DLD1 (cell line): ENCODE data around the gene E2F2.
"Not testable (repeated sequence)": the region's sequence is repeated elsewhere in the genome, so short reads cannot be mapped to it uniquely, and the experiment has no call there.

Experiments
- in situ Hi-C: cut with HindIII; loops from 2 replicates; pipeline ENCODE4 v1.10.0; 2017; ENCODE audit warnings: low sequenced_read_pairs

E2F2 gene

DNA sequence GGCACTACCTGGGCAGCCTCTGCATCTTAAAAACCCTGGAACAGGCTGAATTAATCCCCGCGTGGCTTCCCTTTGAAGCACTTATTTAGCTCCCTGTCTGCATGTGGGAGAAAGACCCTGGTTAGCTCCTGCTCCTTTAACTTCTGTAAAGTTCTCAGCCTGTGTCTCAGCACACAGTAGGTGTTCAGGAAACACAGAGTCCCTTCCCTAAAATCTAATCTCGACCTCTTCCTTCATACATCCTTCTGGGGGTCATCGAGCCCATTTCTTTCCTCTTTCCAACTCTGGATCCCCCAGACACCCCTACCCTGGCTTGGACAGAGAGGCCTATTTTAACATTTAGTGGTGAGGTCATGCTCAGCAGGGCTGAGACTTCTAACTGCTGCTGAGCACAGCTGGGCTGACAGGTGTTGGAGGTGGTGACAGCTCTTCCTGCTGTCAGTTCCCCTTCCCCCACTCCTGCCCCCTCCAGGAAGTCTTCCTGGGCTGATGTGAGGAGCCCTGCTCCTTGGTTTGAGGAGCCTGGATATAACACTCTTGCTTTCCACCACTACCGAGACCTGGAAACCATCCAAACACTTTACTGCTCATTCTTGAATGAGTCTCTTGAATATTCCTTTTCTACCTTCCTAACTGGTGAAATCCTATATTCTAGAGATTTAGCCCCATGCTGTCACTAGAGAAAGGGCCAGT, 5.3 kb downstream of the E2F2 start:
- in situ Hi-C loops = no loop called here

DNA sequence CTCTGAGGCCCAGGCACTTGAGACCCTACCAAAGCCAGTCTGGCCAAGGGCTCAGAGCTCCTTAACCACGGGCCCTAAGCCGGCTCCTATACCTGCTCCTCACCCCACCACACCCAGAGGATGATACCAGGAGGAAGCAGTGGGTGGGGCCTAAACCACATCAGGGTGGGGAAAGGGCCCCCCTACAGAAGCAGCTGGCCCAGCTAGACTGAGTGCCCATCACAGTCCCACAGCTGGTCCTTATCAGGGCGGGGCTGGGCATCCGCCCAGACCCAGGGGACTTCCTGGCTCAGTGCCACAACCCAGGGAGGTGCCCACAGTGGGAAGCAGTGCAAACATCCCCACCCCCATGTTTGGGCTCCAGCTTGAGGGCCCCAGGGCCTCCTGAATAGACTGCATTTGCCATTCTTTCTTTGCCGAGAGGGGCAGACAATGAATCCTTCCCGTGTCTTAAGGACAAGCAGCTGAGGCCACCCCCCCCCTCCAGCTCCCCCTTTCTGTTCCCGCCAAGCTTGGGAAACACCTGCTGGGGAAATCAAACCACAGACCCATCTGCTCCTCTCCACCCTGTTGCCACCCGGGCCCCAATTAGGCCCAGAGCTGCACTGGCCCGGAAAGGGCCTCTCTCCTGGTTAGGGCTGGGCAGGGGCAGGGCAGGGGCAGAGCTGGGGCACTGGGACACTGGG, 6.2 kb downstream of the E2F2 start:
- in situ Hi-C loops = no loop called here

DNA sequence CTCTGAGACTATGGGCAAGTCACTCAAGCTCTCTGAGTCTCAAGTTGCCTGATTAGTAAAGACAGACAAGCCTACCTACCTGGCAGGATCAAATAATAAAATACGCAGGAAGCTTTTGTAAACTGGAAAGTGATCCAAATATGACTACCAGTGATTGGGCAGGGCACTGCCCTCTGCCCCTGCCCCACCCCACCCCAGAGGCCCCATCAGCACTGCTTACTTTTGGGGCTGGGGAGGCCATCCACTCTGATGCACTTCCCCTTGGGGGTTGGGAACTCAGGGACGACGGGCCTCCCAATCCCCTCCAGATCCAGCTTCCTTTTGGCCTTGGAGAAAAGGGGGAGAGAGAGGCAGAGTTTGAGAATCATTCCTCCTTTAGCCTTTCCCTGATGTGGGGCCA, 6.9 kb downstream of the E2F2 start:
- in situ Hi-C loops = no loop called here

DNA sequence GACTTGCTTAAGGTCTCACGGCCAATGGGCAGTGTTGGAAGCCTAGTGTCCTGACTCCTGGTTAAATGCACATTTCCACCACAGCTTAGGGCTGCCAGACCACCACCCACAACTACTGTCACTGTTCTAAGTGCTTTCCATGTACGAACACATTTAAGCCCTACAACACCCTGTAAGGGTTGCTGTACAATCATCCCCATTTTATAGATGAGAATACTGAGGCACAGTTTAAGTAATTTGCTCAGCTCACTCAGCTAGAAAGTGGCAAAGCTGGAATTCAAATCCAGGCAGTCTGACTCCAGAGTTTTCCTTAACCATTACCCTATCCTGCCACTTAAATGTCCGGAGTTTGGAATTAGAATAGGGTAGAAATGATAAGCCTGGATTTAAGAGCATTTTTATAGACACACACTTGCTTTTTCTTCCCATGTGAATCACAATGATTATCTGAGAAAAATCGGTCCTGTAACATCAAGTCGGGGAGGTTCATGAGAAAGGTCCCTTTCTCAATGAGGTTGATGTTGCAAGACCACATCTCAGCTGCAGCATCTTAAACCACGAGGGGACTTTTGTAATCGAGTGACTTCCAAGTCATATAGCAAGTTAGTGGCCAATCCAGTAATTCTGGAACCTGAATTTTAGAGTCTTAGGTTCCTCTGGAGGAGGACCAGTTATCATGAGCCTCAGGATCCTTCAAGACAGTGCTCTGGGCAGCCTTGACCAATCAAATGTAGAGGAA, 8.6 kb downstream of the E2F2 start:
- in situ Hi-C loops = no loop called here

DNA sequence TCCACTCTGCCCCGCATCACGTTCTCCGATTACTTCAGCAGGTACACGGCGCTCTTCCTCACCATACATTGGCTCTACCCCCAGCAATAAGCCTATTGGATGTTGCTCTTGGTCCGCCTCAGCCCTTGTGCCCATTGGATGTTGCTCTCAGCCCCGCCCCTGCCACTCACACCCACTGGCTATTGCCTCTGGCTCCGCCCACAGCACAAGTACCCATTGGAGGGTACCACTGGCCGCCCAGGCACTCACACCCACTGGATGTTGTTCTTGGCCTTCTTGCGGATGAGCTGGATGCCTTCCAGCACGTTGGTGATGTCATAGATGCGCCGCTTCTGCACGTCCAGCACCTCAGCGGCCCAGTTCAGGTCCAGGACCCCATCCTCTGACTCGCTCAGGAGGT, 9.4 kb downstream of the E2F2 start:
- in situ Hi-C loops = no loop called here

DNA sequence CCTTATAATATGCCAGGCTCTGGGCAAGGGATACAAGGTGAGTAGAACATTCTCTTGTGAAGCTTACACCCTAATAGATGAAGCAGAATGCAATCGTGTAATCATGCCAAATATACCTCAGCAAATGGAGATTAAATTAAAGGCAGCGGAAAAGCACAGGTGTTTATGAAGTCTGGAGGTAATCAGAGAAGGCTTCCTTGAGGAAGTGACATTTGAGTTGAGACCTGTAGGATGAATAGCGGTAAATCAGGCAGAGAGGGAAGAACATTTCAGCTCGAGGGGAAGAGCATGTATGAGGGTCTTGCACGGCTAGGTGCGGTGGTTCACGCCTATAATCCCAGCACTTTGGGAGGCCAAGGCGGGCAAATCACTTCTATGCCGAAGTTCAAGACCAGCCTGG, 13.5 kb downstream of the E2F2 start:
- in situ Hi-C loops = no loop called here

DNA sequence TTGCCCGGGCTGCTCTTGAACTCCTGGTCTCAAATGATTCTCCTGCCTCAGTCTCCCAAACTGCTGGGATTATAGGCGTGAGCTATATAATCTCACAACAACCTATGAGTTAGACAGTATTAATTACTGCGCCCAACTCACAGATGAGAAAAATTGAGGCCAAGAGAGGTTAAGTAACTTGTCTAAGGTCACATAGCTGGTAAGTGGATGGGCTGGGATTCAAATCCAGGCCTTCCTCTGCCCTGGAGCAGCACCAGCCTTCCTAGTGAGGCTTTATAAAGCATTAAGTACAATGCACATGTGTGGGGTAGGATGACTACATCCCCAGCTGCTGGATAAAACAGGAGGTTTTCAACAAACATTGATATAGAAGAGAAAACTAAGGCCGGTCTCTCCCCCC, 15.1 kb downstream of the E2F2 start:
- in situ Hi-C loops = no loop called here

DNA sequence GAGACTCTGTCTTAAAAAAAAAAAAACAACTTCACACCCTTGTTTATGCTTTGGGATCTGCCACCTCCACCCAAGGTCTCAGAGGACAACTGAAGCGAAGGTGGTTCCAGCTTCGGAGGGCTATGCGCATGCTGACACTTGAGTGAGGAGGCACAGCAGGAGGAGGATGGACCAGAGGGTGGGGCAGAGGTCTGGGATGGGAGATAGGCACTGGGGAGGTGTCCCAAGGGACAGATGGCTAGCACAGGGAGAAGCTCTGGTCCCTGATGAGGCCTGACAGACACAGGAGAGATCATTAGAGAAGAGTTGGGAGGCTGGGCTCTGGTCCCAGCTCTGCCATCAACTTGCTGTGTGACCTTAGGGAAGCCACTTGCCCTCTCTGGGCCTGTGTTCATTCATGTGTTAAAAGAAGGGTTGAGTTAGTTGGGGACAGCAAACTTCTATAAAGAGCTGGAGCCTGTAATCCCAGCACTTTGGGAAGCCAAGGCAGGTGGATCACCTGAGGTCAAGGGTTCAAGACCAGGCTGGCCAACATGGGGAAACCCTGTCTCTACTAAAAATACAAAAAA, 16.8 kb downstream of the E2F2 start:
- in situ Hi-C loops = no loop called here

DNA sequence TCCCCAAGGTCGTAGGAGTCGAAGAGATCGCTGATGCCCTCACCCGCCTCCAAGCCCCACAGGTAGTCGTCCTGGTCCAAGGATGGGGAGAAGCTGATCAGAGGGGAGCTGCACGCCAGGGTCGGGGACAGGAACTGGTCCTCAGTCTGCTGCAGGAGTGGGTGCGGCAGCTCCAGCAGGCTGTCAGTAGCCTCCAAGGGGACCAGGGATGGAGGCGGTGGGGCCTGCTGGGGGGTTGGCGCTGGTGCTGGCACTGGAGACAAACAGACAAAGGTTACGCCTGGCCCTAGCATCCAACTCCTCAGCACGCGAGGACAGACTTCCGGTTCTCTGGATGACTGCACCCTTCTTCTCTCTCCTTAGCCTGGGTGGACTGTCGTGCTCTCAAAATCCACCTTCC, 21.1 kb downstream of the E2F2 start:
- in situ Hi-C loops = no loop called here

DNA sequence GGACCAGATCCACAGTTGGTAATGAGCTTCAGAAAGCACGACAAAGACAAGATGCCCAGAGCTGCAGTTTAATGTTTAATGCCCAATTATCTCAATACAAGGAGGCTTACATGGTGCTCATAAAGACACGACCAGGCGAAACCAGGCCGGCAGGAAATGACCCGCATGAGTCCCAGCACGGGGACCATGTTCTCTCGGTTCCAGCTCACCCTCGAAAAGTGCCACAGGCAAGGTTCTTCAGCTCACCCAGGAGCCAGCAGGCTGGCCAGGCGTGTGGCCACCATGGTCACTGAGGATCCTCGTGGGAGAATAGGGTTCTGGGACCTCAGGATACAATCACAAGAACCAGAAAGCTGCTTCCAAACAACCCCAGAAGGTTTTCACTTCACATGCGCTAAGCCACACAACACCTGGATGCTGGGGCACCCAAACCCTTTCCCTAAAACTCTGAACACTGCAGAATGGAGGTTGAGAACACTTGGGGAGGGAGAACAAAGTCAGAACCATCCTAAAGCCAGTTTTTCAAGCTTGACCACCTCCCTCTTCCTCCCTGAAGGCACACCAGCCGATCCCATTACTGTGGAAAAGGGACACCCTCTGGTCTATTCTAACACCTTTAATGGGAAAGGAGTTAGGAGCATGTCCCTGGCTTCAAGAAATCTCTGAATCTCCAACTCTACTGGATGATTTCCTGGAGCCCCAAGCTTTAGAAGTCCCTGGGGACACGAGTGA, 24.5 kb downstream of the E2F2 start:
- in situ Hi-C loops = no loop called here

DNA sequence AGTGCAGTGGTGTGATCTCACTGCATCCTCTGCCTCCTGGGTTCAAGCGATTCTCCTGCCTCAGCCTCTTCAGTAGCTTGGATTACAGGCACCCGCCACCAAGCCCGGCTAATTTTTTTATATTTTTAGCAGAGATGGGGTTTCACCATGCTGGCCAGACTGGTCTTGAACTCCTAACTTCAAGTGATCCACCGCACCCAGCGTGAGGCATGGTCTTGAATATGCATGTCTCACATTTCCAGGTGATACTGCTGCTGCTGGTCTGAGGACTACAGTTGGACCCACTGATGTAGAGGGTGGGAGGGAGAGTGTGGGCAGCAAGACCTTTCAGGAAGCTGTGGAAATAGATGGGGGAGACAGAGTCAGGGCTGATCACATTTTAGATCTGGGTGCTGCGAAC, 25.2 kb downstream of the E2F2 start:
- in situ Hi-C loops = no loop called here

DNA sequence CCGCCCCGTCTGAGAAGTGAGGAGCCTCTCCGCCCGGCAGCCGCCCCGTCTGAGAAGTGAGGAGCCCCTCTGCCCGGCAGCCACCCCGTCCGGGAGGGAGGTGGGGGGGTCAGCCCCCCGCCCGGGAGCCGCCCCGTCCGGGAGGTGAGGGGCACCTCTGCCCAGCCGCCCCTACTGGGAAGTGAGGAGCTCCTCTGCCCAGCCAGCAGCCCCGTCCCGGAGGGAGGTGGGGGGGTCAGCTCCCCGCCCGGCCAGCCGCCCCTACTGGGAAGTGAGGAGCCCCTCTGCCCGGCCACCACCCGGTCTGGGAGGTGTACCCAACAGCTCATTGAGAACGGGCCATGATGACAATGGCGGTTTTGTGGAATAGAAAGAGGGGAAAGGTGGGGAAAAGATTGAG, 26.9 kb downstream of the E2F2 start:
- in situ Hi-C loops = not testable (repeated sequence)

DNA sequence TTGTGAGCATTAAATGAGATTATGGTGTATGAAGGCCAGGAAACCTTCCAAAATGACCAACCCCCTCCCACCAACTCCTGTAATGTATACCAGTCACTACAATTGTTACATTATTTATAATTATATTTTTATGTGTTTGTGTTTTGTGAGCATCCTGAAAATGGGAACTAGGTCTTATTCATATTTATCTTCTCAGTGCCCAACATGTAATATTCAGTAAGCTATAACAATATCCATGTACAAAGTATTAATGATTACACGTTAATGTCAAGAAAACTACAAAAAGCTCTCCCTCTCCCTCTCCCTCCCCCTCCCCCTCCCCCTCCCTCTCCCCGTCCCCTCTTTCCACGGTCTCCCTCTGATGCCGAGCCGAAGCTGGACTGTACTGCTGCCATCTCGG, 28.1 kb downstream of the E2F2 start:
- in situ Hi-C loops = no loop called here

DNA sequence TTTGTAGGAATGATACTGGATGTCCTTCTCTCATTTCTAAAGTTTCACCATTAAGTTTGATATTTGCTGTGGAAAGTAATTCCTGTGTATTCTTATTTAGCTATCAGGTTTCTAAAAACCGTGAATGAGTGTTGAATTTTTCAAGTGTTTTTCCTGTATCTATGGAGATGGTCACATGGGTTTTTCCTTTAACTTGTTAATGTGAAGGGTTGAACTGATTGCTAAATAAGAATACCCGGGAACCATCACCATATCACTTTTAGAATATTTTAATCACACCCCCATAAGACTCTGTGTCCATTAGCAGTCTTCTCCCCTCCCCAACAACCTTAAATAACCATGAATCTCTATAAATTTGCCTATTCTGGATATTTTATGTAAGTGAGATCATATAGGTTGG, 30.6 kb downstream of the E2F2 start:
- in situ Hi-C loops = no loop called here

DNA sequence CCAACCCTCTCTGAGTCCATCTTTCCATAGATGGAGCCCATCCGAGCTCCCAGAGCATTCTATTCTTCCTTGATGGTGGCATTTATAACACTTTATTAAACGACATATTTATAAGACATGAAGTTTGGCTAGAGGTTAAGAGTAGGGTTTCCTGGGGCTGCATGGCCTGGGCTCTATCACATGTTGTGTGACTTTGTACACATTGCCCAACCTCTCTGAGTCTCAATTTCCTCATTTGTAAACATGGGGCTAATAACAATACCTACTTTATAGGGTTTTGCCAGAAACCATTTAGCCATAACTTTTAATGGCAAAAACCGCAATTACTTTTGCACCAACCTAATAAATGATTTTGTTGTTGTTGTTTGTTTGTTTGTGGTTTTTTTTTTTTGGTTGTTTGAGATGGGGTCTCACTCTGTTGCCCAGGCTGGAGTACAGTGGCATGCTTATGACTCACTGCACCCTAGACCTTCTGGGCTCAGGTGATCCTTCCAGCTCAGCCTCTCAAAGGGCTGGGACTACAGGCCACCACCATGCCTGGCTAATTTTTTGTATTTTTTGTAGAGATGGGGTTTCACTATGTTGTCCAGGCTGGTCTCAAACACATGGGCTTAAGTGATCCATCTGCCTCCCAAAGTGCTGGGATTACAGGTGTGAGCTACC, 33.1 kb downstream of the E2F2 start:
- in situ Hi-C loops = no loop called here

DNA sequence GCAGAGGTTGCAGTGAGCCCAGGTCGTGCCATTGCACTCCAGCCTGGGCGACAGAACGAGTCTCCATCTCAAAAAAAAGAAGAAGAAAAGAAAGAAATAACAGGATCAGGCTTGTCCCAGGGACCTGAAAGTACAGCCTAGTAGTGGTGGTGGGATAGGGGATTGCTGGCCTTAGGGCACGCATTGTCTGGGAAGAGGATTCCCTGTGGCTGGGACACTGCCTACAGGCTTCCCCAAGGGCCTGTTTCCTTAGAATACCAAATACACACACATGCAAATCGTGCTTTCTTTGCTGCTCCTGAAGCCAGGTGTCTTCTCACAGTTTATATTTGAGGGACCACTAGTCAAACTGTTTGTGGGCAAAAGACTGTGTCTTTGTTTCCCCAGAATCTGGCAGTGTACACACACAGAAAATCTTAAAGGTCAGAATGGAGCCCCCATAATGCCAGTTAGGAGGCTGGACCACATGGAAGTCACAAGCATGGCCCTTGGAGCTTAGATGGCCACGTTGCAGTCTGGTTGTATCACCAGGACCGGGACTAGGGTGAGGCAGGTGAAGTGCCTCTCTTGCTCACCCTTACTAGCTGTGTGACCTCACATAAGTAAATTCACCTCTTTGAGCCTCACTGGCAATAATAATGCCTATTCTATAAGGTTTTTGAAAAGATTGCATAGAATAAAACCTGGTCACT, 34.4 kb downstream of the E2F2 start:
- in situ Hi-C loops = no loop called here

DNA sequence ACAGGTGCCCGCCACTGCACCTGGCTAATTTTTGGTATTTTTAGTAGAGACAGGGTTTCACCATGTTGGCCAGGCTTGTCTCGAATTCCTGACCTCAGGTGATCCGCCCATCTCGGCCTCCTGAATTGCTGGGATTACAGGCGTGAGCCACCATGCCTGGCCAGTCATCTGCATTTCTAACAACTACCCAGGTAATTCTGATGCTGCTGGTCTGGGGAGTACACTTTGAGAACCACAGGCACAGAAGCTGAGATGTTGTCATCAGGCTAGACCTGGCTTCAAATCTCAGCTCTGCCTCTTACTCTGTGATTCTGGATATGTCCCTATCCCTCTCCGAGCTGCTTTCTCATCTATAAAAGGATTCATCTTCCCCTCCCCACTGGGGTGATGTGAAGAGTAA, 36.2 kb downstream of the E2F2 start:
- in situ Hi-C loops = not testable (repeated sequence)

DNA sequence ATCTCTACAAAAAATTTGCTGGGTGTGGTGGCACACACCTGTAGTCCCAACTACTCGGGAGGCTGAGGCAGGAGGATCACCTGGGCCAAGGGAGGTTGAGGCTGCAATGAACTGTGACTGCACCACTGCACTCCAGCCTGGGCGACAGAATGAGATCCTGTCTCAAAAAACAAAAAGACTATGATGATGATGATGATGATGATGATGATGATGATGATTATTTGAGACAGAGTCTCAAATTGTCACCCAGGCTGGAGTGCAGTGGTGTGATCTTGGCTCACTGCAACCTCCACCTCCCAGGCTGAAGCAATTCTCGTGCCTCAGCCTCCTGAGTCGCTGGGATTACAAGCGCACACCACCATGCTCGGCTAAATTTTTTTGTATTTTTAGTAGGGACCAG, 38.3 kb downstream of the E2F2 start:
- in situ Hi-C loops = not testable (repeated sequence)

DNA sequence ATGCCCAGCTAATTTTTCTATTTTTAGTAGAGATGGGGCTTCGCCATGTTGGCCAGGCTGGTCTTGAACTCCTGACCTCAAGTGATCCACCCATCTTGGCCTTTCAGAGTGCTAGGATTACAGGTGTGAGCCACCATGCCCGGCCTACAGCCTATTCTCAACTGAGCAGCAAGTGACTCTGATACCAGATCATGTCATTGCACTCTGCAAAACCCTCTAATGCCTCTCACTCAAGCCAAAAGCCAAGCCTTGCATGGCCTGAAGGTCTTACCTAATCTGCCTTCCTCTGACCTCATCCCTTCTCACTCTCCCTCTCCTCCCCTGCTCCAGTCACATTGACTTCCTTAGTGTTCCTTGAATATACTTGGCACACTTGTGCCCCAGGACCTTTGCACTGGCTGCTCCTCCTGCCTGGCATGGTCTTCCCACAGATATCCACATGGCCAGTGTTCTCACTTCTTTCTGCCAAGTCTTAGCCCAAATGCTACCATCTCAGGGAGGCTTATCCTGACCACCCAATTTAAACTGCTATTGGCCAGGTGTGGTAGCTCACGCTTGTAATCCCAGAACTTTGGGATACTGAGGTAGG, 38.8 kb downstream of the E2F2 start:
- in situ Hi-C loops = no loop called here

DNA sequence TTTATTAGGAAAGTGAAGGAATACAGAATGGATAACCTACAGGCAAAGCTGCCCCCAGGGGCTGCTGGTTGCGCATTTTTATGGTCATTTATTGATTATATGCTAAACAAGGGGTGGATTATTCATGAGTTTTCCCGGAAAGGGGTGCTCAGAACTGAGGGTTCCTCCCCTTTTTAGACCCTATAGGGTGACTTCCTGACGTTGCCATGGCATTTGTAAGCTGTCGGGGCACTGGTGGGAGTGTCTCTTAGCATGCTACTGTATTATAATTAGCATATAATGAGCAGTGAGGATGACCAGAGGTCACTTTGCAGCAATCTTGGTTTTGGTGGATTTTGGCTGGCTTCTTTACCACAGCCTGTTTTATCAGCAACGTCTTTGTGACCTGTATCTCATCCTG, 41.2 kb downstream of the E2F2 start:
- in situ Hi-C loops = no loop called here
